OCI-LY3 (cell line): ENCODE data around the gene HMCN1.

Source experiments
- H2AFZ ChIP-seq: fragments of 200-600, 300-600 bp; shearing (Covaris generic); 2 replicates; pipeline ENCODE4 v1.6.0; 2014; ENCODE audit warnings: antibody characterized with exemption, low read depth, low read length
- H3K27ac ChIP-seq: fragments of 200-600, 300-600 bp; sonication (generic); 2 replicates; pipeline ENCODE4 v1.5.1; 2014; ENCODE audit warnings: mild to moderate bottlenecking, low read length, moderate library complexity, mixed read lengths
- H3K27me3 ChIP-seq: fragments of 200-600, 300-600 bp; sonication (generic); 2 replicates; pipeline ENCODE4 v1.6.1; 2014; ENCODE audit warnings: low read depth, low read length, mixed read lengths
- H3K36me3 ChIP-seq: fragments of 200-600, 300-600 bp; sonication (generic); replicated peaks from 2 replicates; pipeline ENCODE3; 2014; ENCODE audit warnings: low read depth, low read length, mixed read lengths
- H3K4me1 ChIP-seq: fragments of 300-600, 200-600 bp; sonication (generic); 2 replicates; pipeline ENCODE4 v1.6.1; 2014; ENCODE audit warnings: low read length, mixed read lengths
- H3K4me2 ChIP-seq: fragments of 200-600, 300-600 bp; sonication (generic); 2 replicates; pipeline ENCODE4 v1.6.1; 2014; ENCODE audit warnings: low read length, mixed read lengths
- H3K4me3 ChIP-seq: fragments of 300-600, 200-600 bp; sonication (generic); 2 replicates; pipeline ENCODE4 v1.5.1; 2014; ENCODE audit warnings: antibody characterized with exemption, mild to moderate bottlenecking, low read length, moderate library complexity
- H3K79me2 ChIP-seq: fragments of 300-600, 200-600 bp; shearing (Covaris generic); 2 replicates; pipeline ENCODE4 v1.6.1; 2014; ENCODE audit warnings: mild to moderate bottlenecking, low read length, mixed read lengths
- H3K9ac ChIP-seq: fragments of 300-600, 200-600 bp; shearing (Covaris generic); 2 replicates; pipeline ENCODE4 v1.6.0; 2014; ENCODE audit warnings: mild to moderate bottlenecking, low read length, moderate library complexity
- H3K9me3 ChIP-seq: fragments of 200-600, 300-600 bp; shearing (Covaris generic); 2 replicates; pipeline ENCODE4 v1.6.1; 2014; ENCODE audit warnings: low read length, mixed read lengths; ENCODE audit not compliant: insufficient read depth
- H4K20me1 ChIP-seq: fragments of 200-600, 300-600 bp; sonication (generic); 2 replicates; pipeline ENCODE4 v1.6.1; 2016; ENCODE audit warnings: low read length, mixed read lengths; ENCODE audit not compliant: insufficient read depth
- EZH2phosphoT487 ChIP-seq: fragments of 200-600 bp; shearing (Covaris generic); IDR thresholded peaks from 2 replicates; pipeline ENCODE4 v1.6.1; 2018; ENCODE audit warnings: antibody characterized with exemption, mixed run types, low read depth
- TF ChIP-seq, protein P1 (sequence below): fragments of 200-600, 300-600 bp; sonication (generic); IDR thresholded peaks from 2 replicates; pipeline ENCODE4 v1.5.1; 2014; ENCODE audit warnings: antibody characterized with exemption, low read length, low read depth

The HMCN1 gene

GRCh38 chr1:185961664-185962063 lies 227.5 kb downstream of the HMCN1 start:
- H3K4me2 ChIP-seq = no peak overlapping the region
- peaks cover 41% of the 10 kb centered on the region for H3K27me3 ChIP-seq
- no peaks in the 10 kb centered on the region for H3K79me2 ChIP-seq
- H3K4me1 ChIP-seq = no peaks in the 10 kb centered on the region
- no peaks in the 10 kb centered on the region for H3K9me3 ChIP-seq
- H3K36me3 ChIP-seq = no peaks in the 10 kb centered on the region
- no peak overlapping the region for H3K9ac ChIP-seq
- no peak overlapping the region for H3K4me3 ChIP-seq
- no peak overlapping the region for H3K27ac ChIP-seq
- H2AFZ ChIP-seq = no peak overlapping the region
- H4K20me1 ChIP-seq = no peaks in the 10 kb centered on the region
- no peak for TF ChIP-seq EZH2phosphoT487
- TF ChIP-seq, protein P1, sequence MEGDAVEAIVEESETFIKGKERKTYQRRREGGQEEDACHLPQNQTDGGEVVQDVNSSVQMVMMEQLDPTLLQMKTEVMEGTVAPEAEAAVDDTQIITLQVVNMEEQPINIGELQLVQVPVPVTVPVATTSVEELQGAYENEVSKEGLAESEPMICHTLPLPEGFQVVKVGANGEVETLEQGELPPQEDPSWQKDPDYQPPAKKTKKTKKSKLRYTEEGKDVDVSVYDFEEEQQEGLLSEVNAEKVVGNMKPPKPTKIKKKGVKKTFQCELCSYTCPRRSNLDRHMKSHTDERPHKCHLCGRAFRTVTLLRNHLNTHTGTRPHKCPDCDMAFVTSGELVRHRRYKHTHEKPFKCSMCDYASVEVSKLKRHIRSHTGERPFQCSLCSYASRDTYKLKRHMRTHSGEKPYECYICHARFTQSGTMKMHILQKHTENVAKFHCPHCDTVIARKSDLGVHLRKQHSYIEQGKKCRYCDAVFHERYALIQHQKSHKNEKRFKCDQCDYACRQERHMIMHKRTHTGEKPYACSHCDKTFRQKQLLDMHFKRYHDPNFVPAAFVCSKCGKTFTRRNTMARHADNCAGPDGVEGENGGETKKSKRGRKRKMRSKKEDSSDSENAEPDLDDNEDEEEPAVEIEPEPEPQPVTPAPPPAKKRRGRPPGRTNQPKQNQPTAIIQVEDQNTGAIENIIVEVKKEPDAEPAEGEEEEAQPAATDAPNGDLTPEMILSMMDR = no peak

- H4K20me1 ChIP-seq = no peaks in the 10 kb centered on the region
- H3K4me3 ChIP-seq = no peak overlapping the region
- no peaks in the 10 kb centered on the region; the same call in 1 of the 2 replicates for H3K4me1 ChIP-seq
- H2AFZ ChIP-seq = no peak overlapping the region
- no peaks in the 10 kb centered on the region for H3K9me3 ChIP-seq
- no peak overlapping the region for H3K9ac ChIP-seq
- H3K79me2 ChIP-seq = no peaks in the 10 kb centered on the region
- H3K4me2 ChIP-seq = no peak overlapping the region
- no peaks in the 10 kb centered on the region for H3K36me3 ChIP-seq
- peaks cover 33% of the 10 kb centered on the region for H3K27me3 ChIP-seq
- H3K27ac ChIP-seq = no peak overlapping the region
- TF ChIP-seq, protein P1 = no peak
- TF ChIP-seq EZH2phosphoT487 = no peak
Observed at GRCh38 chr1:185964946-185965345, 230.8 kb downstream of the HMCN1 start.

DNA sequence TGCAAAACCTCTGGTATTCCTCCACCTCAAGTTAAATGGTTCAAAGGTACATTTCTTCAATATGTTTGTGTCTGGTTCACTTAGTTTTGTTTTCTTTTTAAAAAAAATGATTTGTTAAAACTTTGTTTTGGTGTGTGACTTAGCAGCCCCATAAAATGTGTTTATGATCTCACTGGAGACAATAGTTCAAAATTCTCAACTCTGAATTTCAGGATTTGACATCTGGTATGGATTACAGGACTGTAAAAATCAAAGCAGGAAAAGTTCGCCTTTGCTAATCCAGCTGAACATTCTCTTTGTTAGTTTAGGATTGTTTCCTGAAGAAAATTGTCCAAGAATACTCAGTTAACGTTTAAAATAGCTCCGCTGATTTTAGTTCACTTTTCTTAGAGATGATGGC lies 231.7 kb downstream of the HMCN1 start:
- Histone ChIP-seq H3K4me2 (no peak overlapping the region), H3K4me1 (no peaks in the 10 kb centered on the region; the same call in 1 of the 2 replicates), H3K9me3 (no peaks in the 10 kb centered on the region), H2AFZ (no peak overlapping the region), H3K27me3 (peaks cover 38% of the 10 kb centered on the region), H3K36me3 (no peaks in the 10 kb centered on the region), H3K27ac (no peak overlapping the region), H4K20me1 (no peaks in the 10 kb centered on the region), H3K79me2 (no peaks in the 10 kb centered on the region), H3K4me3 (no peak overlapping the region), H3K9ac (no peak overlapping the region)
- TF ChIP-seq, protein P1 = no peak
- no peak for TF ChIP-seq EZH2phosphoT487

- H4K20me1 ChIP-seq = no peaks in the 10 kb centered on the region
- no peak overlapping the region for H3K4me2 ChIP-seq
- no peaks in the 10 kb centered on the region for H3K36me3 ChIP-seq
- no peaks in the 10 kb centered on the region for H3K79me2 ChIP-seq
- TF ChIP-seq EZH2phosphoT487 = no peak
- TF ChIP-seq, protein P1 = no peak
- no peak overlapping the region for H3K27ac ChIP-seq
- H3K9me3 ChIP-seq = no peaks in the 10 kb centered on the region
- no peaks in the 10 kb centered on the region; the same call in 1 of the 2 replicates for H3K4me1 ChIP-seq
- H3K9ac ChIP-seq = no peak overlapping the region
- no peak overlapping the region for H3K4me3 ChIP-seq
- H2AFZ ChIP-seq = no peak overlapping the region
- H3K27me3 ChIP-seq = peaks cover 38% of the 10 kb centered on the region
Observed at GRCh38 chr1:185966471-185966870, 232.3 kb downstream of the HMCN1 start.
